ENCODE measurements around the gene DIAPH2. TPM values are rescaled to one million over a fixed set of nuclear protein-coding genes. Genes with fewer than 3 reads are reported as not detected.

The DIAPH2 gene
- total RNA-seq, 4 donors from 2014 or later, result 16.7 to 27.3 (median 20.3) TPM

GRCh38 chrX:97310373-97310772, 625.7 kb downstream of the DIAPH2 start:
- WGBS, 2 donors, result 45 to 72% methylated on average over 8 of the region's 8 CpGs
- H3K4me3 ChIP-seq (ENCODE audit: low read depth, poor library complexity, severe bottlenecking), result no peak overlapping the region
- intact Hi-C loops (cut with DNase I; ENCODE audit: low total_unique reads), result no loop called here
- TF ChIP-seq CTCF (IDR thresholded peaks at IDR 0.05) (no peak), POLR2A (IDR thresholded peaks at IDR 0.05) (no peak)
- DNase-seq (ENCODE audit: low spot score in 2 of 2), result no peak

- no peak for TF ChIP-seq CTCF (IDR thresholded peaks at IDR 0.05)
- no peak for TF ChIP-seq POLR2A (IDR thresholded peaks at IDR 0.05)
- intact Hi-C loops (cut with DNase I; ENCODE audit: low total_unique reads), result no loop called here
- WGBS, 2 donors, result 61 to 87% methylated on average over 4 of the region's 4 CpGs
- no peak overlapping the region for H3K4me3 ChIP-seq (ENCODE audit: low read depth, poor library complexity, severe bottlenecking)
- no peak for DNase-seq (ENCODE audit: low spot score in 2 of 2)
Observed at GRCh38 chrX:97311066-97311778, 626.6 kb downstream of the DIAPH2 start.

- 67 to 72% methylated on average over 1 of the region's 1 CpG for WGBS, 2 donors
- H3K4me3 ChIP-seq (ENCODE audit: low read depth, poor library complexity, severe bottlenecking), result no peak overlapping the region
- TF ChIP-seq CTCF (IDR thresholded peaks at IDR 0.05), result no peak
- TF ChIP-seq POLR2A (IDR thresholded peaks at IDR 0.05), result no peak
- no peak for DNase-seq (ENCODE audit: low spot score in 2 of 2)
- intact Hi-C loops (cut with DNase I; ENCODE audit: low total_unique reads), result no loop called here
Observed at GRCh38 chrX:97314345-97314744, 629.7 kb downstream of the DIAPH2 start.

GRCh38 chrX:97315939-97316338, 631.3 kb downstream of the DIAPH2 start:
- DNase-seq (ENCODE audit: low spot score in 2 of 2), result no peak
- WGBS, 2 donors, result 87 to 92% methylated on average over 7 of the region's 7 CpGs
- intact Hi-C loops (cut with DNase I; ENCODE audit: low total_unique reads), result no loop called here
- H3K4me3 ChIP-seq (ENCODE audit: low read depth, poor library complexity, severe bottlenecking), result no peak overlapping the region
- TF ChIP-seq POLR2A (IDR thresholded peaks at IDR 0.05), result no peak
- TF ChIP-seq CTCF (IDR thresholded peaks at IDR 0.05), result no peak

GRCh38 chrX:97320305-97320704, 635.7 kb downstream of the DIAPH2 start:
- DNase-seq (ENCODE audit: low spot score in 2 of 2), result no peak
- H3K4me3 ChIP-seq (ENCODE audit: low read depth, poor library complexity, severe bottlenecking), result no peak overlapping the region
- intact Hi-C loops (cut with DNase I; ENCODE audit: low total_unique reads), result no loop called here
- 75 to 83% methylated on average over 11 of the region's 11 CpGs for WGBS, 2 donors
- TF ChIP-seq POLR2A (IDR thresholded peaks at IDR 0.05) (no peak), CTCF (IDR thresholded peaks at IDR 0.05) (no peak)

GRCh38 chrX:97322401-97322800, 637.8 kb downstream of the DIAPH2 start:
- DNase-seq (ENCODE audit: low spot score in 2 of 2), result no peak
- H3K4me3 ChIP-seq (ENCODE audit: low read depth, poor library complexity, severe bottlenecking), result no peak overlapping the region
- intact Hi-C loops (cut with DNase I; ENCODE audit: low total_unique reads), result no loop called here
- TF ChIP-seq CTCF (IDR thresholded peaks at IDR 0.05) (no peak), POLR2A (IDR thresholded peaks at IDR 0.05) (no peak)
